ENCODE results near the gene PGAP2. TPM values are rescaled to one million over a fixed set of nuclear protein-coding genes. Genes with fewer than 3 reads are reported as not detected.

The PGAP2 gene
- total RNA-seq, 1 experiment from 2014 or later, result 30.5 TPM

DNA sequence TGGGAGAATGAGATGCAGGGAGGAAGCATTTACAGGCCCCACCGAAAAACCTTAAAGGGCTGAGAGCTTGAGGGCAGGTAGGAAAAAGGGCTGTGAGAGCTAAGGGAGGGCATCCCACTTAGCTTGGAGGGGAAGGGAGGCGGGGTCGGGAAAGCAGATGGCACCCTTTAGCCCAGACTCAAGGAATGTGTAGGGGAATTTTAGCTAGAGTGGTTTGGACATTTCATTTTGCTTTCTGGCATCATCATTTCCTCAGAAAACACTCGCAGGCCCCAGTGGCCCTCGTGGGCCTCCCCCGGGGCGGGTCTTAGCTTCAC lies 46.3 kb downstream of the PGAP2 start:
- TF ChIP-seq CBX3 (IDR thresholded peaks at IDR 0.05; ENCODE audit: low read depth), result no peak
- no peak for TF ChIP-seq SIN3A (IDR thresholded peaks at IDR 0.05; ENCODE audit: low read depth)
- TF ChIP-seq, protein P1, sequence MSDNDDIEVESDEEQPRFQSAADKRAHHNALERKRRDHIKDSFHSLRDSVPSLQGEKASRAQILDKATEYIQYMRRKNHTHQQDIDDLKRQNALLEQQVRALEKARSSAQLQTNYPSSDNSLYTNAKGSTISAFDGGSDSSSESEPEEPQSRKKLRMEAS (IDR thresholded peaks at IDR 0.05), result no peak
- TF ChIP-seq, protein P2, sequence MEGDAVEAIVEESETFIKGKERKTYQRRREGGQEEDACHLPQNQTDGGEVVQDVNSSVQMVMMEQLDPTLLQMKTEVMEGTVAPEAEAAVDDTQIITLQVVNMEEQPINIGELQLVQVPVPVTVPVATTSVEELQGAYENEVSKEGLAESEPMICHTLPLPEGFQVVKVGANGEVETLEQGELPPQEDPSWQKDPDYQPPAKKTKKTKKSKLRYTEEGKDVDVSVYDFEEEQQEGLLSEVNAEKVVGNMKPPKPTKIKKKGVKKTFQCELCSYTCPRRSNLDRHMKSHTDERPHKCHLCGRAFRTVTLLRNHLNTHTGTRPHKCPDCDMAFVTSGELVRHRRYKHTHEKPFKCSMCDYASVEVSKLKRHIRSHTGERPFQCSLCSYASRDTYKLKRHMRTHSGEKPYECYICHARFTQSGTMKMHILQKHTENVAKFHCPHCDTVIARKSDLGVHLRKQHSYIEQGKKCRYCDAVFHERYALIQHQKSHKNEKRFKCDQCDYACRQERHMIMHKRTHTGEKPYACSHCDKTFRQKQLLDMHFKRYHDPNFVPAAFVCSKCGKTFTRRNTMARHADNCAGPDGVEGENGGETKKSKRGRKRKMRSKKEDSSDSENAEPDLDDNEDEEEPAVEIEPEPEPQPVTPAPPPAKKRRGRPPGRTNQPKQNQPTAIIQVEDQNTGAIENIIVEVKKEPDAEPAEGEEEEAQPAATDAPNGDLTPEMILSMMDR (IDR thresholded peaks at IDR 0.05 in 2 of 3, conservative IDR thresholded peaks at IDR 0.05 in 1 of 3; ENCODE audit: borderline replicate concordance in 1 of 3, insufficient read depth in 1 of 3, low read depth in 2 of 3, low read length in 2 of 3), result no peak
- TF ChIP-seq SP1 (IDR thresholded peaks at IDR 0.05; ENCODE audit: low read depth), result no peak
- TF ChIP-seq, protein P3, sequence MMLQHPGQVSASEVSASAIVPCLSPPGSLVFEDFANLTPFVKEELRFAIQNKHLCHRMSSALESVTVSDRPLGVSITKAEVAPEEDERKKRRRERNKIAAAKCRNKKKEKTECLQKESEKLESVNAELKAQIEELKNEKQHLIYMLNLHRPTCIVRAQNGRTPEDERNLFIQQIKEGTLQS (IDR thresholded peaks at IDR 0.05), result no peak
- TF ChIP-seq POLR2A (IDR thresholded peaks at IDR 0.05; ENCODE audit: borderline replicate concordance, extremely low read depth, insufficient read depth, insufficient read length), result no peak
- no peak for TF ChIP-seq CEBPB (IDR thresholded peaks at IDR 0.05; ENCODE audit: low read depth)
- peak overlapping the region; percentile 55 for H2AFZ ChIP-seq (ENCODE audit: low read depth, low read length, poor library complexity, severe bottlenecking)
- no TSS peak for BruUV-seq (replicated peaks)
- DNase-seq (ENCODE audit: low read depth, low spot score), result no peak
- H4K20me1 ChIP-seq (ENCODE audit: insufficient read depth), result no peaks in the 10 kb centered on the region
- ChIA-PET CTCF (interaction anchor here (0.7 to 3.5 kb wide), 29 partner anchors 10 to 378 kb away, joined by 3 to 81 read pairs (median 5); partner anchors contain the start of gene RHOG), POLR2A (interaction anchor here (0.8 to 1.4 kb wide), 6 partner anchors 13 to 220 kb away, joined by 3 read pairs; no protein-coding TSS in a partner anchor), RAD21 (ENCODE audit: low non-redundant PET in 1 of 2, low total read pairs in 2 of 2, uncharacterized antibody in 2 of 2, unreplicated experiment in 2 of 2) (interaction anchor here (1.1 to 1.7 kb wide), 5 partner anchors 13 to 219 kb away, joined by 3 to 14 read pairs (median 7); no protein-coding TSS in a partner anchor)
- peaks cover 3% of the 10 kb centered on the region; the same call in 1 of the 2 replicates for H3K79me2 ChIP-seq (ENCODE audit: insufficient read depth, low read length)
- peak overlapping the region; percentile 17 to 78 for H3K4me3 ChIP-seq (replicated peaks in 1 of 2; ENCODE audit: low read depth in 1 of 2, low read length in 2 of 2)
- peak overlapping the region; percentile 80 for H3K4me2 ChIP-seq (ENCODE audit: low read length)
- H3K9me2 ChIP-seq (ENCODE audit: insufficient read depth), result no peaks in the 10 kb centered on the region
- H3K9me3 ChIP-seq (ENCODE audit: control insufficient read depth in 1 of 2, insufficient read depth in 1 of 2, low read depth in 1 of 2, low read length in 2 of 2), result no peaks in the 10 kb centered on the region
- no peaks in the 10 kb centered on the region for H3K27me3 ChIP-seq (ENCODE audit: insufficient read depth, low read length)
- peak overlapping the region; percentile 68 for H3K9ac ChIP-seq (ENCODE audit: low read length)
- intact Hi-C loops (cut with micrococcal nuclease), result loop anchor here (1.0 kb wide), 1 partner anchor 218 kb away; no protein-coding TSS in a partner anchor
- ATAC-seq, result peak; percentile 21
- peaks cover 13 to 29% of the 10 kb centered on the region in 2 experiments for H3K4me1 ChIP-seq (ENCODE audit: control insufficient read depth in 1 of 2, insufficient read depth in 2 of 2, low read length in 2 of 2)
- no peaks in the 10 kb centered on the region for H3K36me3 ChIP-seq (ENCODE audit: control insufficient read depth in 1 of 2, insufficient read depth in 2 of 2, low read length in 2 of 2)
- H3K27ac ChIP-seq (ENCODE audit: low read depth, low read length), result peak overlapping the region; percentile 5; the same call in 1 of the 2 replicates

Data from HCT116 (cell line).